ENCODE data around the gene COQ2. TPM values are rescaled to one million over a fixed set of nuclear protein-coding genes. Genes with fewer than 3 reads are reported as not detected.

Gene COQ2
- total and polyA plus RNA-seq, 8 donors: 13.0 to 17.9 (median 16.0) TPM

DNA sequence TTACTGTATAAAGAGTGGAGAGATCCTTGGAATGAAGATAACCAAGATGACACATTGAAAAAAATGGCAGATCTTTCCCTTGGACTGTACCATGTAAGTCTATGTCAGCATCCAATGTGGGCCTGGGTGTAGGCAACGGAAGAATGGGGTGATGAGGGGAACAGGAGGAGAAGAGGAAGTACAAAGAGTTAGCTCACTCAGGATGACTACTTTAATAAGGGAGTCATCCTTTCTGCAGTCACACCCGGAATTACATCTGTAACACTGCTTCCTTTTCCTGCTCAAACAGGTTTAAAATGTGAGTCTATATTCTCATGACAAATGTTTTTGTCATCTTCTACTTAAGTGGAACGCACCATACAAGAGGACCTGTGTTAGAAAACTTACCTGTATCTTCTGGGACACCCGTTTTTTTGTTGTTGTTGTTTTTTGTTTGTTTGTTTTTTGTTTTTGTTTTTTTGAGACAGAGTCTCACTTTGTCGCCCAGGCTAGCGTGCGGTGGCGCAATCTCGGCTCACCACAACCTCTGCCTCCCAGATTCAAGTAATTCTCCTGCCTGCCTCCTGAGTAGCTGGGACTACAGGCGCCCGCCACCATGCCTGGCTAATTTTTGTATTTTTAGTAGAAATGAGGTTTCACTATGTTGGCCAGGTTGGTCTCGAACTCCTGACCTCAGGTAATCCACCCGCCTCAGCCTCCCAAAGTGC lies 32.0 kb upstream of the COQ2 start:
- ATAC-seq: peak; percentile 67
- Histone ChIP-seq H3K27me3 (no peaks in the 10 kb centered on the region), H3K9me3 (no peaks in the 10 kb centered on the region), H3K27ac (peak overlapping the region in 1 of 2 donors; percentile 88), H3K36me3 (peaks cover 0 to 4% of the 10 kb centered on the region in 2 donors), H3K4me1 (peaks cover 0 to 41% of the 10 kb centered on the region in 2 donors), H3K4me3 (no peak overlapping the region)
- TF ChIP-seq, protein P1, sequence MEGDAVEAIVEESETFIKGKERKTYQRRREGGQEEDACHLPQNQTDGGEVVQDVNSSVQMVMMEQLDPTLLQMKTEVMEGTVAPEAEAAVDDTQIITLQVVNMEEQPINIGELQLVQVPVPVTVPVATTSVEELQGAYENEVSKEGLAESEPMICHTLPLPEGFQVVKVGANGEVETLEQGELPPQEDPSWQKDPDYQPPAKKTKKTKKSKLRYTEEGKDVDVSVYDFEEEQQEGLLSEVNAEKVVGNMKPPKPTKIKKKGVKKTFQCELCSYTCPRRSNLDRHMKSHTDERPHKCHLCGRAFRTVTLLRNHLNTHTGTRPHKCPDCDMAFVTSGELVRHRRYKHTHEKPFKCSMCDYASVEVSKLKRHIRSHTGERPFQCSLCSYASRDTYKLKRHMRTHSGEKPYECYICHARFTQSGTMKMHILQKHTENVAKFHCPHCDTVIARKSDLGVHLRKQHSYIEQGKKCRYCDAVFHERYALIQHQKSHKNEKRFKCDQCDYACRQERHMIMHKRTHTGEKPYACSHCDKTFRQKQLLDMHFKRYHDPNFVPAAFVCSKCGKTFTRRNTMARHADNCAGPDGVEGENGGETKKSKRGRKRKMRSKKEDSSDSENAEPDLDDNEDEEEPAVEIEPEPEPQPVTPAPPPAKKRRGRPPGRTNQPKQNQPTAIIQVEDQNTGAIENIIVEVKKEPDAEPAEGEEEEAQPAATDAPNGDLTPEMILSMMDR (IDR thresholded peaks at IDR 0.05): no peak
- DNase-seq: peak in 1 of 4 donors; percentile 85
- intact Hi-C loops (cut with DNase I): no loop called here

DNA sequence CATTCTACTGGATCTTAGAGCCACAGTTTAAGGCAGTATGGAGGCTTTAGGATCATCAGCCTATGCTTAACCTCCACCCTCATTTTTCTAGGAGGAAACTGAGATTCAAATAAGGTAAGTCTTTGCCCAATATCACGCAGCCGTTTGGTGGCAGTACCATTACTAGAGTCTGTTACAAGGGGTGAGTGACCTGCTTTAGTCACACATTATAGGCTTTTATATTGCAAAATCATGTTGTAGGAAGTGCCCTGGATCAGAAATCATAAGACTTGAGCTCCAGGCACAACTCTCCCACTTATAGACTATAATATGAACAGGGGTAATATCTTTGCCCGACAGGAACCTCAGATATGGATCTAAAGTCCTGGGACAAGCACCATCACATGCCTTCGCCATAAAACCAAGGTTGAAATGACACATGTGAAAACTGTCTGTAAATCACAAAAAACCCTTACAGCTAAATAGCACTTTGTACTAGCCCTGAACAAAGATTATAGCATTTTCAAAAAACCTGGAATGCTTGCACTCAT lies 30.8 kb upstream of the COQ2 start:
- peaks cover 0 to 4% of the 10 kb centered on the region in 2 donors for H3K36me3 ChIP-seq
- H3K4me1 ChIP-seq: peaks cover 0 to 29% of the 10 kb centered on the region in 2 donors
- H3K9me3 ChIP-seq: no peaks in the 10 kb centered on the region
- H3K27me3 ChIP-seq: no peaks in the 10 kb centered on the region
- intact Hi-C loops (cut with DNase I): no loop called here
- DNase-seq: no peak
- H3K27ac ChIP-seq: peak overlapping the region in 1 of 2 donors; percentile 88
- ATAC-seq: no peak
- no peak overlapping the region for H3K4me3 ChIP-seq
- TF ChIP-seq, protein P1 (IDR thresholded peaks at IDR 0.05): no peak

DNA sequence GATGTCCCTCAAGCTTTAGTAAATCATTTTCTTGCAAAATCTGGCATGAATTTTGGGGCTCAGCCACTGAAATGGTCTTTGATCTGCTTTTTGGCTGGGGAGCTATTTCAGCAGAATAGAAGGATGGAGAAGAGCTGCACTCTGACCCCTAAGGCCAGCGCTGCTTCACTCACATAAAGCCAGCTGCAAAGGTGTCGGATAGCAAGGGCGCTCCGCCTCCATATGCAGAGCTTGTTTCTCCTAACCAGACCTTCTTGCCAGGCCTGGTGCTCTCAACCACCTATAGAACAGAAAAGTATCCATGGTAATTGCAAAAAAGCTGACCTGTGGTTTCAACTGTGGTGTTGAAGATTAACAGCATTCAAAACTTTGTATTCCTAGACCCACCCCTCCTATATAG lies 24.1 kb upstream of the COQ2 start:
- intact Hi-C loops (cut with DNase I): no loop called here
- Histone ChIP-seq H3K4me3 (no peak overlapping the region), H3K4me1 (no peaks in the 10 kb centered on the region), H3K36me3 (peaks cover 0 to 7% of the 10 kb centered on the region in 2 donors), H3K27ac (no peak overlapping the region), H3K27me3 (no peaks in the 10 kb centered on the region), H3K9me3 (no peaks in the 10 kb centered on the region)
- ATAC-seq: no peak
- no peak for DNase-seq
- TF ChIP-seq, protein P1 (IDR thresholded peaks at IDR 0.05): no peak

DNA sequence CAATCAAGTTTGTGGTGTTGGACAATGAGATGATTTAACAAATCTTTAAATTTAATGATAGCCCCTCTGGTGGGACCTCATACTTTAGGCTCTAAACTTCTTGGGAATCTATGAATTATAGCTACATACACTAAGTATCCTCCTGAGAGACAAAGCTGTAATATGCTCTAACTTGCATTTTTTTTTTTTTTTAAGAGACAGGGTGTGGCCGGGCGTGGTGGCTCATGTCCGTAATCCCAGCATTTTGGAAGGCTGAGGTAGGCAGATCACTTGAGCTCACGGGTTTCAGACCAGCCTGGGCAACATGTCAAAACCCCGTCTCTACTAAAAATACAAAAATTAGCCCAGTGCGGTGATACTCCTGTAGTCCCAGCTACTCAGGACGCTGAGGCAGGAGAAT lies 23.3 kb upstream of the COQ2 start:
- H3K27me3 ChIP-seq: no peaks in the 10 kb centered on the region

DNA sequence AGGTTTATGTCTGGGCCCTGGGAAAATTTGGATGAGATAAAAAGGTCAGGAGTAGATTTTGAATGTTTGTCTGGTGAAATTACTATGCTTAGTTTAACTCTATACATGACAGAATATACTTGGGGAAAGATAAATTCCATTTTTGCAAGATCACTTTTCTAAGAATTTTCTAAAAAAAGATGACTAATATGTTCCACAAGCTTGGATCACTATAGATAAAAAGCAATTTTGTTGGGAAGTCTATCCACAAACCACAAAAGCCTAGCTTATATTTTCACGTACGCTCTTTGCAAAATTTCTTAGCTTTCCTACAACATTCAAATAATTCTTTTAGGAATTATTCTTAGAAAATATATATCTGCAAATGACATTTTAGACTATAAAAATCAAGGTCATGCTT lies 20.6 kb upstream of the COQ2 start:
- ATAC-seq (no peak), DNase-seq (no peak)
- intact Hi-C loops (cut with DNase I): no loop called here
- TF ChIP-seq, protein P1 (IDR thresholded peaks at IDR 0.05): no peak
- Histone ChIP-seq H3K4me3 (no peak overlapping the region), H3K9me3 (no peaks in the 10 kb centered on the region), H3K4me1 (no peaks in the 10 kb centered on the region), H3K27me3 (no peaks in the 10 kb centered on the region), H3K36me3 (peaks cover 0 to 19% of the 10 kb centered on the region in 2 donors), H3K27ac (no peak overlapping the region)

More for the DNA sequence above, 23.3 kb upstream of the COQ2 start:
- no peak overlapping the region for H3K4me3 ChIP-seq
- H3K9me3 ChIP-seq: no peaks in the 10 kb centered on the region
- intact Hi-C loops (cut with DNase I): no loop called here
- no peak overlapping the region for H3K27ac ChIP-seq
- no peak for DNase-seq
- H3K4me1 ChIP-seq: no peaks in the 10 kb centered on the region
- no peak for ATAC-seq
- H3K36me3 ChIP-seq: peaks cover 0 to 7% of the 10 kb centered on the region in 2 donors
- TF ChIP-seq, protein P1 (IDR thresholded peaks at IDR 0.05): no peak
